ENCODE measurements around the gene SOX12.

GRCh38 chr20:346640-347316 lies 21.4 kb downstream of the SOX12 start, which contains the start of gene NRSN2:
- no peak for TF ChIP-seq EZH2 (IDR thresholded peaks at IDR 0.05)
- peak; percentile 74 for TF ChIP-seq POLR2AphosphoS5 (IDR thresholded peaks at IDR 0.05; ENCODE audit: borderline replicate concordance, low read depth, low read length)
- TF ChIP-seq FOXP2 (optimal IDR thresholded peaks at IDR 0.05; ENCODE audit: control extremely low read depth, extremely low read length, insufficient read depth), result no peak
